IMR-90 (cell line): ENCODE measurements around the gene CYP26B1. TPM values are rescaled to one million over a fixed set of nuclear protein-coding genes. Genes with fewer than 3 reads are reported as not detected.

Experiments
- ATAC-seq: fragments of 200-7000 bp; cut with Tn5 transposase; 2 replicates; pipeline ENCODE4 v1.9.1; 2020; ENCODE audit warnings: low read depth, mild to moderate bottlenecking, moderate library complexity
- BruUV-seq: library from RNA; stranded (reverse); fragments of 400-500 nt; replicated peaks from 2 replicates; lab custom pipeline; 2021; lab: Mats Ljungman, UMichigan
- CTCF ChIA-PET: fragments of 300-600 bp; formaldehyde crosslinking; extraction: SDS; loops from one replicate; lab custom pipeline; 2021; ENCODE audit warnings: antibody characterized with exemption; lab: Yijun Ruan, JAX
- POLR2A ChIA-PET: fragments of 300-600 bp; sonication (Branson Sonifier 250); formaldehyde crosslinking; loops from one replicate; lab custom pipeline; 2022; ENCODE audit warnings: antibody characterized with exemption; ENCODE audit not compliant: unreplicated experiment; lab: Charles Lee
- DNase-seq: peaks from one replicate; pipeline ENCODE4 v3.0.0; 2013
- H2AFZ ChIP-seq: replicated peaks from 2 replicates; pipeline ENCODE3; 2013; ENCODE audit warnings: low read length, mild to moderate bottlenecking; ENCODE audit not compliant: poor library complexity
- H2AK5ac ChIP-seq: 2 replicates; pipeline ENCODE4 v1.6.1; 2013; ENCODE audit warnings: low read depth, low read length, inconsistent platforms
- H2AK9ac ChIP-seq: replicated peaks from 2 replicates; pipeline ENCODE3; 2013; ENCODE audit warnings: mild to moderate bottlenecking, low read depth, low read length, moderate library complexity; ENCODE audit not compliant: poor library complexity
- H2BK120ac ChIP-seq: 2 replicates; pipeline ENCODE4 v1.6.1; 2013; ENCODE audit warnings: low read depth, low read length, inconsistent platforms
- H2BK15ac ChIP-seq: 3 replicates; pipeline ENCODE4 v1.6.1; 2013; ENCODE audit warnings: low read depth, low read length, inconsistent platforms
- H2BK20ac ChIP-seq: 2 replicates; pipeline ENCODE4 v1.6.1; 2013; ENCODE audit warnings: low read depth, mild to moderate bottlenecking, inconsistent platforms, low read length, moderate library complexity
- H2BK5ac ChIP-seq: 2 replicates; pipeline ENCODE4 v1.6.1; 2013; ENCODE audit warnings: mild to moderate bottlenecking, low read depth, low read length, inconsistent platforms; ENCODE audit not compliant: poor library complexity, severe bottlenecking
- H3K14ac ChIP-seq: replicated peaks from 2 replicates; pipeline ENCODE4 v1.6.1; 2013; ENCODE audit warnings: low read depth, low read length, inconsistent platforms
- H3K18ac ChIP-seq: 2 replicates; pipeline ENCODE4 v1.6.1; 2013; ENCODE audit warnings: low read depth, low read length, control low read depth
- H3K23ac ChIP-seq: 2 replicates; pipeline ENCODE4 v1.6.1; 2013; ENCODE audit warnings: low read depth, low read length, inconsistent platforms
- H3K27ac ChIP-seq: 2 replicates; pipeline ENCODE4 v1.5.1; 2013; ENCODE audit warnings: mild to moderate bottlenecking, control low read depth, low read length; ENCODE audit not compliant: insufficient read depth
- H3K27me3 ChIP-seq: 2 replicates; pipeline ENCODE4 v1.6.1; 2013; ENCODE audit warnings: low read length; ENCODE audit not compliant: control insufficient read depth, insufficient read depth
- H3K36me3 ChIP-seq: 2 replicates; pipeline ENCODE4 v1.6.1; 2013; ENCODE audit warnings: low read length, mixed read lengths; ENCODE audit not compliant: control insufficient read depth, insufficient read depth
- H3K4ac ChIP-seq: 2 replicates; pipeline ENCODE4 v1.6.1; 2013; ENCODE audit warnings: low read depth, low read length, inconsistent platforms
- H3K4me1 ChIP-seq: 2 replicates; pipeline ENCODE4 v1.6.1; 2013; ENCODE audit warnings: low read length, mixed read lengths; ENCODE audit not compliant: control insufficient read depth, insufficient read depth
- H3K4me2 ChIP-seq: 2 replicates; pipeline ENCODE4 v1.6.1; 2013; ENCODE audit warnings: low read depth, mild to moderate bottlenecking, control low read depth, low read length, moderate library complexity
- H3K4me3 ChIP-seq: 2 replicates; pipeline ENCODE4 v1.5.1; 2013; ENCODE audit warnings: low read depth, mild to moderate bottlenecking, control low read depth, low read length, moderate library complexity; ENCODE audit not compliant: insufficient read depth
- H3K56ac ChIP-seq: 2 replicates; pipeline ENCODE4 v1.6.1; 2013; ENCODE audit warnings: low read length, inconsistent platforms; ENCODE audit not compliant: insufficient read depth; ENCODE audit errors: extremely low read depth
- H3K79me1 ChIP-seq, 2 experiments: 2 replicates each; pipeline ENCODE4 v1.6.1; 2013; ENCODE audit warnings: low read length in 2 of 2, inconsistent platforms in 1 of 2, low read depth in 1 of 2
- H3K9ac ChIP-seq: 2 replicates; pipeline ENCODE4 v1.6.1; 2013; ENCODE audit warnings: low read depth, low read length, control low read depth
- H3K9me1 ChIP-seq: 2 replicates; pipeline ENCODE4 v1.6.1; 2013; ENCODE audit warnings: low read length, inconsistent platforms; ENCODE audit not compliant: insufficient read depth
- H3K9me3 ChIP-seq: 2 replicates; pipeline ENCODE4 v1.6.1; 2013; ENCODE audit warnings: low read length; ENCODE audit not compliant: control insufficient read depth, insufficient read depth
- H4K20me1 ChIP-seq: 2 replicates; pipeline ENCODE4 v1.6.1; 2013; ENCODE audit warnings: low read length, inconsistent platforms; ENCODE audit not compliant: insufficient read depth
- H4K5ac ChIP-seq: 2 replicates; pipeline ENCODE4 v1.6.1; 2013; ENCODE audit warnings: mild to moderate bottlenecking, low read depth, low read length, control low read depth
- H4K8ac ChIP-seq, 2 experiments: 2 replicates each; pipeline ENCODE4 v1.6.1; 2013; ENCODE audit warnings: low read depth in 2 of 2, low read length in 2 of 2, control low read depth in 1 of 2, inconsistent platforms in 1 of 2
- H4K91ac ChIP-seq: 2 replicates; pipeline ENCODE4 v1.6.1; 2013; ENCODE audit warnings: low read depth, low read length, inconsistent platforms; ENCODE audit not compliant: insufficient read depth
- FOS ChIP-seq: fragments of 150-350 bp; IDR thresholded peaks from 2 replicates; pipeline ENCODE4 v1.6.1; 2016; ENCODE audit warnings: low read depth, low read length
- RAD21 ChIP-seq: IDR thresholded peaks from 2 replicates; pipeline ENCODE4 v1.6.1; 2012; ENCODE audit warnings: low read length, improper control_type of control experiment
- SMC3 ChIP-seq: fragments of 150-350 bp; IDR thresholded peaks from 2 replicates; pipeline ENCODE4 v1.6.1; 2016; ENCODE audit warnings: low read depth, mild to moderate bottlenecking, antibody characterized with exemption, low read length, moderate library complexity
- WGBS, 2 experiments: methylation state at CpG; one replicate each; pipeline versions ENCODE4 v1.1.5 to v1.1.7; 2013; ENCODE audit warnings: missing lambda C conversion rate in 2 of 2; ENCODE audit not compliant: insufficient read length in 1 of 2; ENCODE audit errors: extremely low coverage in 2 of 2; 5-methylcytosine and 5-hydroxymethylcytosine counted together
- dilution Hi-C: fragments of 300-500 bp; cut with HindIII; formaldehyde crosslinking; loops from one replicate; pipeline ENCODE4 v1.14.3; 2018; ENCODE audit warnings: low sequenced_read_pairs; ENCODE audit not compliant: unreplicated experiment
- in situ Hi-C: fragments of 300-500 bp; cut with MboI; formaldehyde crosslinking; loops from 3 replicates; pipeline ENCODE4 v1.14.3; 2019; ENCODE audit warnings: low sequenced_read_pairs, inconsistent platforms, mixed read lengths
- intact Hi-C: fragments of 100-400 bp; cut with micrococcal nuclease; formaldehyde crosslinking; loops from 2 replicates; pipeline ENCODE4 v1.10.0; 2022
- polyA plus RNA-seq, 3 experiments: library from polyadenylated mRNA; depleted of rRNA; stranded (reverse); fragments of >200 nt; gene quantifications; 2 replicates each; pipeline ENCODE4 v1.2.3, GENCODE V29; 2012; ENCODE audit warnings: low replicate concordance in 1 of 3
- total RNA-seq: library from RNA; depleted of rRNA; stranded (reverse); fragments of >200 nt; gene quantifications from 2 replicates; pipeline ENCODE4 v1.2.3, GENCODE V29; 2012

CYP26B1 gene
- total and polyA plus RNA-seq, 2 of the 4 experiments (the other 2 are of a cell fraction), result 0.02 TPM; not detected in 1

DNA sequence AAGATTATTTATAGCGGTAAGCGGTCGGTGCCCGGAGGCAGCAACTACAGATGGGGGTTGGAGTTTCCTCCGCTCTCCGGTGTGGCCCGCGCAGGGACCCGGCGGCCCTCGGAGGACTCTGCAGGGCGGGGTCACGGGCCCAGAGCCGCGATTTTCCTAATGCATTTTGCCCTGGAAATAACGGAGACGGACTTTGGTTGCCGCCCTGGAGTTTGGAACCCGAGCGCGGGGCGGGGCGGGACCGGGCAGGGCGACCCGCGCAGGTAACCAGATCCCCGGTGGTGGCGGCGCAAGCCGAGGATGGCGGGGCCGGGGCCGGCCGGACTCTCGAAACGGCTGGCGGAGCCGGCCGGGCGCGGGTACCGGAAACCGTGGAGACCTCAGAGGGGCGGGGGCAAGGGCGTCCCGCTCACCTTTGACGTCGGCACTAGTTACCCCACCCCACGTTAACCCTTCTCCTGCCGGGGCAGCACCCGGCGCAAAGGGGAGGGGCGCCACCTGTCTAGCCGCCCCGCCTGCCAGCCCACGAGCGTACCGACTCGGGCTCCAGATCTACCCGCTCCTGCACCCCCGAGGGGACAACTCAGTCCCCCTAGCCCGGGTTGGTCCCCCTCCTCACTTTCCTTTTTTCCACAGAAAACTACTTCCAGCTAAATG, 2.9 kb downstream of the CYP26B1 start:
- H3K4me1 ChIP-seq, result peaks cover 13% of the 10 kb centered on the region; the same call in 1 of the 2 replicates
- H3K27ac ChIP-seq, result no peak overlapping the region
- no peaks in the 10 kb centered on the region for H3K9me1 ChIP-seq
- ChIA-PET POLR2A (no interaction called here), CTCF (no interaction called here)
- H3K4me3 ChIP-seq, result no peak overlapping the region
- H3K56ac ChIP-seq, result no peak overlapping the region
- no peak overlapping the region for H3K18ac ChIP-seq
- ATAC-seq (no peak), DNase-seq (no peak)
- no peak overlapping the region for H4K91ac ChIP-seq
- no peaks in the 10 kb centered on the region for H3K36me3 ChIP-seq
- dilution Hi-C loops, result no loop called here
- no peak overlapping the region for H3K14ac ChIP-seq
- H3K27me3 ChIP-seq, result peaks cover 81% of the 10 kb centered on the region
- no peak overlapping the region for H2BK120ac ChIP-seq
- intact Hi-C loops, result no loop called here
- BruUV-seq, result no TSS peak
- H2BK15ac ChIP-seq, result no peak overlapping the region
- no peak overlapping the region for H4K8ac ChIP-seq
- H3K79me1 ChIP-seq, result no peaks in the 10 kb centered on the region
- in situ Hi-C loops, result no loop called here
- H4K5ac ChIP-seq, result no peak overlapping the region
- H2AK9ac ChIP-seq, result no peak overlapping the region
- no peak for TF ChIP-seq SMC3
- no peak for TF ChIP-seq FOS
- TF ChIP-seq RAD21, result no peak
- no peak overlapping the region for H2BK5ac ChIP-seq
- WGBS, 2 experiments, result 5% methylated on average over 32 of the region's 63 CpGs; no CpG with 5 or more reads in 1 of the 2 experiments
- H3K4ac ChIP-seq, result no peak overlapping the region
- peak overlapping the region; percentile 40; the same call in 1 of the 2 replicates for H3K4me2 ChIP-seq
- no peak overlapping the region for H3K9ac ChIP-seq
- no peak overlapping the region for H2AK5ac ChIP-seq
- H3K9me3 ChIP-seq, result peaks cover 9% of the 10 kb centered on the region
- peak overlapping the region; percentile 52 for H2AFZ ChIP-seq
- no peaks in the 10 kb centered on the region; the same call in 1 of the 2 replicates for H4K20me1 ChIP-seq
- no peak overlapping the region for H2BK20ac ChIP-seq
- H3K23ac ChIP-seq, result no peak overlapping the region
